ENCODE measurements around the gene ECM2.

GRCh38 chr9:92525306-92525705, 10.5 kb downstream of the ECM2 start:
- TF ChIP-seq POLR2A (IDR thresholded peaks at IDR 0.05), result no peak
- no peak for TF ChIP-seq CTCF (IDR thresholded peaks at IDR 0.05)

Data from Peyer's patch (tissue), 4 donors.